ENCODE data around the gene DLGAP5.
A peak's percentile ranks its signal among the peaks of the same experiment; 100 is the strongest.

Gene DLGAP5

DNA sequence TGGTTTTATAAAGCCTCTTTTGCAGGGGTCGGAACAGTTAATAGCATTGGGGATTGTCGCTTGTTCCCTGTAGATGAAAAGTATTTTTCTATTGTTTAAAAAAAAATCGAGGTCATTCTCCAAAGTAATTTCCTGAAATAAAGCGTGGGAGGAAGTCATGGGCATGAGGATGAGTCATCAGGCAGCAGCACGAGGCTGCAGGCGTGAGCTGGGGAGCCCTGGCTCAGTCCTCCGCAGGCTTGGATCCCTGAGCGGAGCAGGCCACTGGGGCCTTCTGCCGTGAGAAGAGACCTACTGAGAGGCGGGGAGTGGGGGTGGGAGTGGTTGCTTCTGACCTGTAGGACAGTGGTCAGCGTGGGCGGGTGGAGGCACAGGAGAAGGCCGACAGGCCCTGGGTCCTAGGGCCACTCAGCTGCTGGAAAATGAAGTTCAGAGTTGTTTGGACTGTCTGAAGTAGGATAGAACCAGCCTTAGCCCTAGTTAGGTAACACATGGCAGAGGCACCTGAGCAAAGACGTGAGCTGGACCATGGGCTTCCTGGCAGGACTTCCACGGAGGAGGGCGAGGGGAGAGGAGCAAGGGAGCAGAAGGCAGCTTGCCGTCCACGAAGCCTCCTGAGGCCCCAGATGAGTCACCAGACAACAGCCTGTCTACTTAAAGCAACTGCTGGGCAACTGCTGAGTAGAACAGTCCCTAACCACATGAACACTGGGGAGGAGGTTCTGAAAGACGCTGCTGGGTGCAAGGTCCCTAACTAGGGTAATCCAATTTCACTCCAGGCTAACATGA lies 83.4 kb downstream of the DLGAP5 start:
- peak; percentile 13 for DNase-seq

DNA sequence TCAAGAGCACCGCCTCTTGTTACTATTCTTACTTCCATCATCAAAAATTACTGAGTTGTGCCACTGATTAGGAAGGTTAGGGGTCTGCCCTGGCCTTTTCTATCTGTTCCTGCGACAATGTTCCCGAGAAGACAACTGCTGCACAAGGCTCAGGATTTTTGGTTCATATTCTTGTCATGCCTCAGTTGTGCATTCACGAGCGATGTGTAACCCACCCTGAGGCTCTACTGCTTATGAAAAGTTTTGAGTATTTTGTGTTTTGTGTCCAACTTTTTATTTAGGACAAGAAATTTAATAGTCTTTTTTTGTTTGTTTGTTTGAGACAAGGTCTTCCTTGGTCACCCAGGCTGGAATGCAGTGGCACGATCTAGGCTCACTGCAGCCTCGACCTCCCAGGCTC lies 85.4 kb downstream of the DLGAP5 start:
- DNase-seq: no peak

DNA sequence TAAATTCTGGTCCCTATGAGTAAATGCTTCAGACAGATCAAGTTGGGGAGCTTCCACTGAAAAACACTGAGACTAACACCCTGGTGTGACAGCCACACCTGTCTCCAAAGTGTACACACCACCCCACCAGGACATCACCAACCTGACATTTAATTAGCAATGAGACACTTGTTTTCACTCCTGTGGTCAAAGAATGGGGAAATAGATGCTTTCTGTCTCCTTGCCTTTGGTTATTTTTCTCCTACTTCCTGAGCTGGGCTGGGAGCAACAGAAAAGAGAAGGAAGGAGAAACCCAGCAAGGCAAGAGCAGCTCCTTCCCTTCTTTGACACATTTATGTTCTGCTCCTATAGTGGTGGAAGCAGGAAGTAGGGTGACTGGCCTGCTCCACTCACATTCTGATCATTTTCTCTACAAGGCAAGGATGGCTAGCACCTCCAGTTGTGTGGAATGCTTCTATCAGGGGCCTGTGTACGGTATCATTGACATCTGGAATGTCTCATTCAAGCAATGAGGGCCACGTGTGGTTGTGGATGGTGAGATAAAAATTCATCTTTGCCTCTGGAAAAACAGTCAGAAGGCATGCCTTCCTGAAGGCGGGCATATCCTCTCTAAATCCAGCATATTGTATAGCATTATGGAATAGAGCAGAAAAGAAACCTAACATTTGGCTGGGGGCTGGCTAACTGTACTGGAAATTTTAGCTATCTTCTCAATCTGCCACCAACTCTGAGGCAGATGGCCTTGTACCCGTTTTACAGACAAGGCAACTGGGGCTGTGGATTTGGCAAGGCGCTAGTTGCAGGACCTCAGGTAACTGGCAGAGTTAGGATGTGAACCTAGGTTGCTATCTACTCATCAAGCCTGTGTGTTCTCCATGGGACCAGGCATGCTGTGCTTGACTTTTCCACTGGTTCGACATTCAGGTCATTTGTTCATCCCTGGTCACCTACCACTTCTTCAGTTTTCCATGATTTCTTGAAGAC lies 87.1 kb downstream of the DLGAP5 start:
- DNase-seq: peak; percentile 57

DNA sequence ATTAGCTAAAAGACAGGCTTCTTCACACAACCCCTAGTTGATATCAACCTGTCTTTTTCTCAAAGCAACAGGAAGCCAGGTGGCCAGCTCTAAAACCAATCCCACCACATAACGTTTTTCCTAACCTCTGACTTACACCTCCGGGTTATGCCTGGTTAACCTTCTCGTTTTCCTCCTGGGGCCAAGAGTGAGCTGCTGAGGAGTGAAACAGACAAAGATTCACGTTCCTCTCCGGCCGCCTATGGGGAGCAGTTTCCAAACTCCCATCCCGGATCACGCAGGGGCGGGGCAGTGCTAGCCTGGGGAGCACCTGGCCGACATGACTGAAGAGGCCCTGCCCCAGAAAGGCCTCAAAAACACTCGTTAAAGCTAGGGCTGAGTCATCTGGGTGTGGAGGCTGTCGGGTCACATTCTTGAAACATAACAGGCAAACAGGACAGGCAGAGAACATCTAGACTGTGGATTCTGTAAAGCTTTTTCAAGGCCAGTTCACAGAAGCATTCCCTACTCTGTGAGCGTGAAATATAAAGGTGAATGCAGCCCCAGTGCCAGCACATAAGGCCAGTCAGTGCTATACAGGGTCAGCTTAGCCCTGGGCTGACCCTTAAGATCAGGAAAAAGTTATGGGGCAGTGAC lies 88.3 kb downstream of the DLGAP5 start:
- no peak for DNase-seq

DNA sequence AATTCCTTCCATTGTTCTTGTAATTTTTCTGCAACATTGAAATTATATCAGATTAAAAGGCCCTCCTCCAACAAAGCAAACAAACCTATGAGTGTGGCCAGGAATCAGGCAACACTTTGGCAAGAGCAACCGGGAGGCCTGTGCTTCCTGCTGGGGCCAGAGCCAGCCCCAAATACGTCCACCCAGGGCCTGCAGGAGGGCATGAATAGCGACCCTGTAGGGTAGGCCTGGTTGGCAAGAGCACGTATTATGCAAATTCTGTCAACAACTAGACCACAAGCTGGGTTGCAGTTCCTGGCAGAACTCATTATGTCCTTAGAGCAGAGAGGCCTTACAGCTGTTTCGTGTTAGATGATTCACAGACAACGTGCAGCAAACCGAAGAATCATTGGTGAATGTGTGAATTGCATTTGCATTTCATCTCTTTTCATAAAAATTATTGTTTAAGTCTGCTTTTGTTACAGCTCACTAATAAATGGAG lies 89.2 kb downstream of the DLGAP5 start:
- DNase-seq: no peak

DNA sequence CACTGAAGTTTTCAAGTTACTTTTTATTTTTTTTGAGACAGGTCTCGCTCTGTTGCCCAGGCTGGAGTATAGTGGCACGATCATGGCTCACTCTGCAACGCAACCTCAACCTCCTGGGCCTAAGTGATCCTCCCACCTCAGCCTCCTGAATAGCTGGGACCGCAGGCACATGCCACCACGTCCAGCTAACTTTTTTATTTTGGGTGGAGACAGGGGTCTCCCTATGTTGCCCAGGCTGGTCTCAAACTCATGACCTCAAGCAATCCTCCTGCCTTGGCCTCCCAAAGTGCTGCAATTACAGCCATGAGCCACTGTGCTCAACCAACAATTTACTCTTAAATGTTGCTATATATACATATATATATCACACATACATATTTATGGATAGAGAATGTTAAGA lies 89.7 kb downstream of the DLGAP5 start:
- no peak for DNase-seq

DNA sequence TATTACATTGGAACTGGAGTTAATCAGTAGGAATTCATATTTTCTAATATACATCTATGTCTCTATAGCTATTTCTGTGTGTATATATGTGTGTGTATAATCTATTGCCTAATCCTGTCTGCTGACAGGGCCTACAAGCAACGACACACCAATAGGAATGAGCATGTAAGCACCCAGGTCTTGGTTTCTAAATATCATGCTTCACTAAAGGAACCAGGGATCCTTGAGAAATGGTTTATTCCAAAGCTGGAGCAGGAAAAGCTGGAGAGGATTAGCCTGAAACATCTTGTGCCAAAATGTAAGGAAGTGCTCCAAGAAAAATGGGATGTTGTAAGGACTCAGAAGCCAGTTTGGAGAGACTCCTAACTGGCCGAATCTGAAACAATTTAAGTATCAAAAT lies 91.6 kb downstream of the DLGAP5 start:
- DNase-seq: no peak

DNA sequence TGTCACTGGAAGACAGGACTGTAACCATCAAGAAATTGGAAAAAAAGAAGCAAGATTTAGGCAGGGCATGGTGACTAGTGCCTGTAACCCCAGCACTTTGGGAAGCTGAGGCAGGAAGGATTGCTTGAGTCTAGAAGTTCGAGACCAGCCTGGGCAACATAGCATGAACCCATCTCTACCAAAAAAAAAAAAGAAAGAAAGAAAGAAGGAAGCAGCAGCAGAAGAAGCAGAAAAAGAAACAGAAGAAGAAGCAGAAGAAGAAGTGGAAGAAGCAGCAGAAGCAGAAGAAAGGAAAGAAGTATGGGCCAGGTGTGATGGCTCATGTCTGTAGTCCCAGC lies 92.9 kb downstream of the DLGAP5 start:
- no peak for DNase-seq
